ENCODE data around the gene FBXW8.

FBXW8 gene

GRCh38 chr12:116962783-116963356 lies 52.1 kb downstream of the FBXW8 start:
- Histone ChIP-seq H4K91ac (ENCODE audit: low read depth, low read length, poor library complexity) (no peak overlapping the region), H3K79me1 (ENCODE audit: low read depth, low read length) (peaks cover 2% of the 10 kb centered on the region), H3K18ac (ENCODE audit: low read length) (peak overlapping the region; percentile 16), H3K27ac (replicated peaks; ENCODE audit: low read length) (no peak overlapping the region), H3K36me3 (replicated peaks in 1 of 2; ENCODE audit: control insufficient read depth in 2 of 2, insufficient read depth in 2 of 2, low read length in 2 of 2) (peaks cover 8 to 44% of the 10 kb centered on the region in 2 donors), H2AK5ac (ENCODE audit: low read depth, low read length) (no peak overlapping the region), H2AFZ (ENCODE audit: low read length) (no peak overlapping the region), H3K4me3 (ENCODE audit: low read length in 2 of 2) (no peak overlapping the region), H3K14ac (ENCODE audit: low read length) (no peak overlapping the region), H3K4ac (ENCODE audit: low read length) (no peak overlapping the region), H3K9me3 (replicated peaks in 1 of 2; ENCODE audit: control insufficient read depth in 2 of 2, insufficient read depth in 1 of 2, low read depth in 1 of 2, low read length in 2 of 2) (no peaks in the 10 kb centered on the region), H3K4me2 (ENCODE audit: insufficient read depth, low read length, poor library complexity, severe bottlenecking) (no peak overlapping the region), H2BK15ac (ENCODE audit: low read length) (no peak overlapping the region), H4K8ac (ENCODE audit: low read depth, low read length) (no peak overlapping the region), H2BK12ac (ENCODE audit: low read length) (no peak overlapping the region), H2BK120ac (ENCODE audit: low read depth, low read length) (no peak overlapping the region), H2BK5ac (ENCODE audit: low read length) (no peak overlapping the region), H3K4me1 (ENCODE audit: control insufficient read depth in 2 of 2, insufficient read depth in 1 of 2, low read depth in 1 of 2, low read length in 2 of 2) (peaks cover 0 to 16% of the 10 kb centered on the region in 2 donors), H3K23ac (ENCODE audit: low read depth, low read length, poor library complexity) (no peak overlapping the region), H3K27me3 (ENCODE audit: control insufficient read depth in 3 of 3, insufficient read depth in 3 of 3, low read depth in 1 of 3, low read length in 3 of 3) (no peaks in the 10 kb centered on the region), H3K9ac (ENCODE audit: low read depth, low read length, poor library complexity) (no peak overlapping the region)
- WGBS, 2 donors (ENCODE audit: extremely low coverage in 2 of 2, insufficient read length in 2 of 2, insufficient replicate concordance in 1 of 2) = no CpG with 5 or more reads among the region's 9 CpGs
- no peak for DNase-seq (ENCODE audit: low spot score)

- Histone ChIP-seq H3K27ac (replicated peaks; ENCODE audit: low read length) (no peak overlapping the region), H2BK5ac (ENCODE audit: low read length) (no peak overlapping the region)
- WGBS, 2 donors (ENCODE audit: extremely low coverage in 2 of 2, insufficient read length in 2 of 2, insufficient replicate concordance in 1 of 2) = no CpG with 5 or more reads among the region's 14 CpGs
Observed at GRCh38 chr12:116964054-116965050, 53.6 kb downstream of the FBXW8 start.

GRCh38 chr12:116968986-116969385 lies 58.2 kb downstream of the FBXW8 start:
- H3K4ac ChIP-seq (ENCODE audit: low read length) = no peak overlapping the region
- H4K91ac ChIP-seq (ENCODE audit: low read depth, low read length, poor library complexity) = no peak overlapping the region
- no peak overlapping the region for H3K27ac ChIP-seq (replicated peaks; ENCODE audit: low read length)
- H3K4me3 ChIP-seq (ENCODE audit: low read length in 2 of 2) = no peak overlapping the region
- no peak overlapping the region for H3K14ac ChIP-seq (ENCODE audit: low read length)
- no peaks in the 10 kb centered on the region for H3K79me1 ChIP-seq (ENCODE audit: low read depth, low read length)
- no peak overlapping the region for H3K9ac ChIP-seq (ENCODE audit: low read depth, low read length, poor library complexity)
- no peak overlapping the region for H2AFZ ChIP-seq (ENCODE audit: low read length)
- H3K4me2 ChIP-seq (ENCODE audit: insufficient read depth, low read length, poor library complexity, severe bottlenecking) = no peak overlapping the region
- no peak for DNase-seq (ENCODE audit: low spot score)
- no peak overlapping the region for H3K23ac ChIP-seq (ENCODE audit: low read depth, low read length, poor library complexity)
- H2BK5ac ChIP-seq (ENCODE audit: low read length) = no peak overlapping the region
- no peak overlapping the region for H2BK120ac ChIP-seq (ENCODE audit: low read depth, low read length)
- H3K27me3 ChIP-seq (ENCODE audit: control insufficient read depth in 3 of 3, insufficient read depth in 3 of 3, low read depth in 1 of 3, low read length in 3 of 3) = no peaks in the 10 kb centered on the region
- no CpG with 5 or more reads among the region's 5 CpGs for WGBS, 2 donors (ENCODE audit: extremely low coverage in 2 of 2, insufficient read length in 2 of 2, insufficient replicate concordance in 1 of 2)
- no peak overlapping the region for H2AK5ac ChIP-seq (ENCODE audit: low read depth, low read length)
- no peak overlapping the region for H3K18ac ChIP-seq (ENCODE audit: low read length)
- H3K9me3 ChIP-seq (replicated peaks in 1 of 2; ENCODE audit: control insufficient read depth in 2 of 2, insufficient read depth in 1 of 2, low read depth in 1 of 2, low read length in 2 of 2) = no peaks in the 10 kb centered on the region
- no peak overlapping the region for H2BK12ac ChIP-seq (ENCODE audit: low read length)
- H4K8ac ChIP-seq (ENCODE audit: low read depth, low read length) = no peak overlapping the region
- H2BK15ac ChIP-seq (ENCODE audit: low read length) = no peak overlapping the region
- H3K4me1 ChIP-seq (ENCODE audit: control insufficient read depth in 2 of 2, insufficient read depth in 1 of 2, low read depth in 1 of 2, low read length in 2 of 2) = peaks cover 0 to 9% of the 10 kb centered on the region in 2 donors
- peaks cover 12 to 83% of the 10 kb centered on the region in 2 donors for H3K36me3 ChIP-seq (replicated peaks in 1 of 2; ENCODE audit: control insufficient read depth in 2 of 2, insufficient read depth in 2 of 2, low read length in 2 of 2)

More at GRCh38 chr12:116964054-116965050, 53.6 kb downstream of the FBXW8 start:
- H3K14ac ChIP-seq (ENCODE audit: low read length) = no peak overlapping the region
- no peak overlapping the region for H3K4me3 ChIP-seq (ENCODE audit: low read length in 2 of 2)
- no peak overlapping the region for H3K23ac ChIP-seq (ENCODE audit: low read depth, low read length, poor library complexity)
- H3K27me3 ChIP-seq (ENCODE audit: control insufficient read depth in 3 of 3, insufficient read depth in 3 of 3, low read depth in 1 of 3, low read length in 3 of 3) = no peaks in the 10 kb centered on the region
- H3K18ac ChIP-seq (ENCODE audit: low read length) = no peak overlapping the region
- H3K4me1 ChIP-seq (ENCODE audit: control insufficient read depth in 2 of 2, insufficient read depth in 1 of 2, low read depth in 1 of 2, low read length in 2 of 2) = peaks cover 0 to 14% of the 10 kb centered on the region in 2 donors
- H2AFZ ChIP-seq (ENCODE audit: low read length) = no peak overlapping the region
- no peaks in the 10 kb centered on the region for H3K9me3 ChIP-seq (replicated peaks in 1 of 2; ENCODE audit: control insufficient read depth in 2 of 2, insufficient read depth in 1 of 2, low read depth in 1 of 2, low read length in 2 of 2)
- H3K36me3 ChIP-seq (replicated peaks in 1 of 2; ENCODE audit: control insufficient read depth in 2 of 2, insufficient read depth in 2 of 2, low read length in 2 of 2) = peaks cover 8 to 54% of the 10 kb centered on the region in 2 donors
- H2AK5ac ChIP-seq (ENCODE audit: low read depth, low read length) = no peak overlapping the region
- H4K91ac ChIP-seq (ENCODE audit: low read depth, low read length, poor library complexity) = no peak overlapping the region
- peaks cover 2% of the 10 kb centered on the region for H3K79me1 ChIP-seq (ENCODE audit: low read depth, low read length)
- no peak overlapping the region for H2BK12ac ChIP-seq (ENCODE audit: low read length)
- no peak for DNase-seq (ENCODE audit: low spot score)
- H2BK120ac ChIP-seq (ENCODE audit: low read depth, low read length) = no peak overlapping the region
- H2BK15ac ChIP-seq (ENCODE audit: low read length) = no peak overlapping the region
- H3K9ac ChIP-seq (ENCODE audit: low read depth, low read length, poor library complexity) = no peak overlapping the region
- no peak overlapping the region for H4K8ac ChIP-seq (ENCODE audit: low read depth, low read length)
- no peak overlapping the region for H3K4ac ChIP-seq (ENCODE audit: low read length)
- no peak overlapping the region for H3K4me2 ChIP-seq (ENCODE audit: insufficient read depth, low read length, poor library complexity, severe bottlenecking)

Measured in neuronal stem cell (in vitro differentiated cells).